Vagina (tissue), 2 donors: ENCODE results near the gene KCNG4.
A peak's percentile ranks its signal among the peaks of the same experiment; 100 is the strongest.

Source experiments
- CTCF ChIP-seq, 3 experiments: fragments of 450-650 bp in 2 of 3; fragments of 200-600 bp in 1 of 3; sonication (generic) in 1 of 3; IDR thresholded peaks; one replicate each; pipeline ENCODE4 v1.5.1; 2017 to 2019; ENCODE audit warnings: antibody characterized with exemption in 3 of 3, mild to moderate bottlenecking in 2 of 3, moderate library complexity in 2 of 3
- POLR2A ChIP-seq, 2 donors: fragments of 450-650 bp; IDR thresholded peaks; one replicate each; pipeline ENCODE4 v1.6.1; 2017; ENCODE audit warnings: antibody characterized with exemption in 2 of 2, mild to moderate bottlenecking in 2 of 2, moderate library complexity in 2 of 2
- POLR2AphosphoS5 ChIP-seq, 2 donors: sonication (generic); formaldehyde crosslinking; IDR thresholded peaks; one replicate each; pipeline ENCODE4 v1.9.0; 2017; ENCODE audit warnings: antibody characterized with exemption in 2 of 2, mild to moderate bottlenecking in 2 of 2, low read depth in 1 of 2; ENCODE audit not compliant: insufficient read depth in 1 of 2

DNA sequence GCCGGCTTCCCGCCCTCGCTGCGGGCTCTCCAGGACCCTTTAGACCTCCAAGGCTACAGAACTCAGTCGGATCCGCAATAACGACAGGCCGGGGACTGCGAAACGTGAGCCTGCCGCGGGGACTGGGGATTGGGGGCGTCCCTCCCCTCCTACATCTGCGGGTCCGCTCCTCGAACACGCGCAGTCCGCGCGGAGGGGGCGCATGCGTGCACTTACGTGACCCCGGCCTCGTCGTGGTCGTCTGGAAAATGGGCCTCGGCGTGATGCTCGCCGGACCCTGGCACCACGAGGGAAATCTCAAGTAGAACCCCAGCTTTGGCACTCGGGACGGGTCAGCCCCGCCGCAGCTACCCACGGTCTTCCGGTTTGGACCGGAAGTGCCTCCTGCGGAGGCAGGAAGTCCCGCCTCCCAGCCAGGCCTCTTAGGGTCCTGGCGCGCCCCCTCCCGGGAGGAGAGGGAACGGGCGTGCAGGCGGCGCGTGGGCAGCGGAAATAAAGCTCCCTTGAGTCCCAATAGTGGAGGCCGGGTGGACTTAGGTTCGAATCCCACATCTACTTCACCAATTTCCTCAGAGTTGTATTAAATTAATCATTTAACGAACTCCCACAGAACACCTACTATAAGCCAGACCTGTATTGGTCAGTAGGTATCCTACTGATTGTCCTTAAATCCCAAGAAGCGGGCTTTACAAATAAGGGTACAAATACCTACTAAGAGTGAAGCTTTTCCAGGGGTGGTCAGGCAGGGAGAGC lies 53.0 kb downstream of the KCNG4 start, which contains the start of gene TAF1C:
- TF ChIP-seq POLR2A (IDR thresholded peaks at IDR 0.05) (no peak), CTCF (IDR thresholded peaks at IDR 0.05) (peak; percentile 89 to 99 (median 91)), POLR2AphosphoS5 (IDR thresholded peaks at IDR 0.05; ENCODE audit: insufficient read depth in 1 of 2, low read depth in 1 of 2) (peak; percentile 84)
